ENCODE results near the gene SLC35C1.
"Not testable (repeated sequence)": the region's sequence is repeated elsewhere in the genome, so short reads cannot be mapped to it uniquely, and the experiment has no call there.

SLC35C1 gene

DNA sequence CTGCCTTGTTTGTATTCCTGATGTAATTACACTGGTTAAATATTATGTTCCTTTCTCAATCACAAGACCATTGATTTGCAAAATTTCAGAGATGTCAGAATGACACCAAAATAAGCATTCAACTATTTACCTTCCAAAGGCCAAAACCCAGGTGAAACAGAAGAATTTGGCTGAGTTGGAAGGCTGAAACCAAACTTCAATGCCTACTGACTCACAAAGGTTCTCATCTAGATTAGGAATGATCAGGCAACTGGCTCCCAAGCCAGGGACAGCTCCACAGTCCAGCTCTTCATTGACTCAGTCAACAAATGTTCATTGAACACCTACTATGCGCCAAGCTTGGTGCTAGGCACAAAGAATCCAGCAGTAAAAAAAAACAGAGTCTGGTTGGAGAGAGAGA lies 13.4 kb upstream of the SLC35C1 start:
- no peak for DNase-seq

DNA sequence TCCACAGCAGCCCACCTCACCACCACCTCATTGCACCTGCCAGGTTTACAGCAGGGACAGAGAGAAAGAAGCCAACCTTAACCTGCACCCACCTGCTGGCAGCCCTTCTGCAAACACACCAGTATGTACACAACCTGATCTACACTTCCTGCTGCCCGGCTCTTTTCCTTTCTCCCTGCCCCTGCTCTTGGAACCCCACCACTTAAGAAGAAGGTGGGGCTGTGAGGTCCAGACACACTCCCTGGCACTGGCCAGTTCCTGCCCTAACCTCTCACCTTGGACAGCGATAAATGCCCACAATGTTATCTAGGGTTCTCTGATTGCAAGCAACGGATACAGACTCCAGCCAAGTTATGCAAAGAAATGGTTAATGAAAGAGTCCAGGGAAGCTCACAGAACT lies 10.8 kb upstream of the SLC35C1 start:
- DNase-seq, result no peak

DNA sequence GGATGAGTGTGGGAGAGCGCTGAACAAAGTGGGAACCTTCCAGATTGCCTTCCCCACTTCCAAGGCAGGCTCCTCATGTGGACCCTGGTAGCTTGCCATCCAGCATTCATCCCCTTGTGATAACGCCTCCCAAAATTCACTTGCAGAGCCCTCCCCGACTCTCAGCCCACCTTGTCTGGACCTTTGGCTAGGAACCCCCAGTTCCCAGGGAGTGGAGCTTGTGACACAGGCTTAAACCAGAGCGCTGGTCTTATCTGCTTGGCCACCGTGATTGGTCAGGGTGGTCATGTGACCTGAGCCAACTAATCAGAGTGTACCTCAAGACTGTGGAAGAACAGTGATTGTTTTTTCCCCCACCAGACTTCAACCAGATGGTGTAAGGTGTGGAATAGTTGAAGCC lies 9.6 kb upstream of the SLC35C1 start:
- DNase-seq, result no peak

DNA sequence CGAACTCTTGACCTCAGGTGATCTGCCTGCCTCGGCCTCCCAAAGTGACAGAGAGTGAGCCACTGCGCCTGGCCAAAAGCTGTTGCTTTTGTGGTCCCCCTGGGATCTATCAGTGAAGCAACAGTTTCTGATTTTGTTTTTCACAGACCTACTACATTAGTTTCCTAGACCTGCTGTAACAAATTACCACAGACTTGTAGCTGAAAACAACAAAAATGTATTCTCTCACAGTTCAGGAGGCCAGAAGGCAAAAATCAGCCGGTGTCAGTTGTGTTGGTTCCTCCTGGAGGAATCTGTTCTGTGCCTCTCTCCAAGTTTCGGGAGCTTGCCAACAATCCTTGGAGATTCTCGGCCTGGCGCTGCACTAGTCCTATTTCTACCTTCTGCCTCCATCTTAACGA lies 8.5 kb upstream of the SLC35C1 start:
- DNase-seq, result no peak

DNA sequence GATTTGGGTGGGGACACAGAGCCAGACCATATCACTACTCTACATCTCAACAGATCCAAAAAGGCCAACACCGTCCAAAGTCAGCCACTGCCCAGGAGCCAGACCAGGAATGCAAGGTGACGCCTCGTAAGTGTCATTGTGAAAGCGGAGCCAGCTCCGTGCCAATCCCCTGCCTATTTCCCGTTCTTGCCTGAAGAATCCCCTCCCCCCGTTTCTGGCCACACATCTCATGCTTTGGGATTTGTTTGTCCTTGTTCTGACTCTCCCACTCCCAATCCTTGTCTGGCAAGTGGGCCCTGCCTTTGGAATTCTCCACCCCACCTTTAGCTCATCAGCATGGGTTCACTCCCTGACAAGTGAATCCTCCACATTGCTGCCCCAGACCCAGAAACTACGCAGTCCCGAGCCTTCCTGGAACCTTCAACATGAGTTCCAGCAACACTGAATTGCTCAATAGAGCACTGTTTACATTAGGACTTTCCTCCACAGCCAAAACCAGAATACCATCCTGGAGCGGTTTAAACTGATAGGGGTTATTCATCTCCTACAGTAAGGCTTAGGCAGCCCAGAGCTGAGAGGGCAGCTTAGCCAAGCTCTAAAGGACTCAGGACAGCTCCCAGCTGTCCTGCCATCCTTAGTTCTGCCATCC lies 6.0 kb upstream of the SLC35C1 start:
- DNase-seq, result no peak

DNA sequence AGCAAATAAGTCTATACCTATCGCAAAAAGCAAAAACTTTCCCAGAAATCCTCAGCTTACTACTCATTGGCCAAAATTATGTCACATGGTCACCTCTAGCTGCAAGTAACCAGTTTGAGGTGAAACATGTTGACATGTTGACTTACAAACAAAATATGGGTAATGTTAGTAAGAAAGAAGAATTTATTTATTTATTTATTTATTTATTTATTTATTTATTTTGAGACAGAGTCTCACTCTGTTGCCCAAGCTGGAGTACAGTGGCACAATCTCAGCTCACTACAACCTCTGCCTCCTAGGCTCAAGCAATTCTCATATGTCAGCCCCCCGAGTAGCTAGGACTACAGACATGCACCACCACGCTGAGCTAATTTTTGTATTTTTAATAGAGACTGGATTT lies 5.4 kb upstream of the SLC35C1 start:
- no peak for DNase-seq

DNA sequence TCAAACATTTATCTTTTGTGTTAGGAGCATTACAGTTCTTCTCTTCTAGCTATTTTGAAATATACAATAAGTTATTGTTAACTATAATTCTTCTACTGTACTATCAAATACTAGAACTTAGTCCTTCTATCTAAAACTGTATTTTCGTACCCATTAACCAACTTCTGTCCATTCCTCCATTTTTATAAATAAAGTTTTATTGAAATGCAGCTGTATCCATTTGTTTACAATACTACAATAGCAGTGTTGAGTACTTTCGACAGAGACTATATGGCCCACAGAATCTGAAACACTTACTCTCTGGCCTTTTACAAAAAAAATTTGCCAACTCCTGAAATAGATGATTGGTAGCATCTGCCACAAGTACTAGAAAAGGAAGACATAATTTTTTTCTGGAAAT lies 4.7 kb upstream of the SLC35C1 start:
- DNase-seq, result no peak

DNA sequence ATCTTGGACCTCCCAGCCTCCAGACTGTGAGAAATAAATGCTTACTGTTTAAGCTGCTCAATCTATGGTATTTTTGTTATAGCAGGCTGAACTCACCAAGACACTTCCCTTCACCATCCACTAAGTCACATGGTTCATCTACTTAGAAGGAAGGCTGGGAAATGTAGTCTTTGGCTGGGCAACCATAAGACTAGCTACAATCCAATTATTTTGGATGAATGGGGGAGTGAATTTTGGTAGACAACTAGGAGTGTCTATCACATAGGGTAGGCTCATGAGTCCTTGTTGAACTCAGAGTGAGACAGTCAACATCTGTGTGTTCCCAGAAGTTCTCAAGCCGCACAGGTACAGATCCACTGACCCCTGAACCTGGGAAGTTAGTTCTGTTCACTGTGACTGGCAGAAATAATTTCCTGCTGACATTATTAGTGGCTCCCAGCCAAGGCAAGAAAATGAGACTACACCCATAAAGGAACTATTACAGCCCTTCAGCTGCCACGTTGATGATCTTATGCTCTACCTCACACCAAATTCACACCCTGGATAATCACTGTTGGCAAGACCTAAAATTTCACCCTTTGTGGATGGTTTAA lies 3.1 kb upstream of the SLC35C1 start:
- DNase-seq, result no peak

DNA sequence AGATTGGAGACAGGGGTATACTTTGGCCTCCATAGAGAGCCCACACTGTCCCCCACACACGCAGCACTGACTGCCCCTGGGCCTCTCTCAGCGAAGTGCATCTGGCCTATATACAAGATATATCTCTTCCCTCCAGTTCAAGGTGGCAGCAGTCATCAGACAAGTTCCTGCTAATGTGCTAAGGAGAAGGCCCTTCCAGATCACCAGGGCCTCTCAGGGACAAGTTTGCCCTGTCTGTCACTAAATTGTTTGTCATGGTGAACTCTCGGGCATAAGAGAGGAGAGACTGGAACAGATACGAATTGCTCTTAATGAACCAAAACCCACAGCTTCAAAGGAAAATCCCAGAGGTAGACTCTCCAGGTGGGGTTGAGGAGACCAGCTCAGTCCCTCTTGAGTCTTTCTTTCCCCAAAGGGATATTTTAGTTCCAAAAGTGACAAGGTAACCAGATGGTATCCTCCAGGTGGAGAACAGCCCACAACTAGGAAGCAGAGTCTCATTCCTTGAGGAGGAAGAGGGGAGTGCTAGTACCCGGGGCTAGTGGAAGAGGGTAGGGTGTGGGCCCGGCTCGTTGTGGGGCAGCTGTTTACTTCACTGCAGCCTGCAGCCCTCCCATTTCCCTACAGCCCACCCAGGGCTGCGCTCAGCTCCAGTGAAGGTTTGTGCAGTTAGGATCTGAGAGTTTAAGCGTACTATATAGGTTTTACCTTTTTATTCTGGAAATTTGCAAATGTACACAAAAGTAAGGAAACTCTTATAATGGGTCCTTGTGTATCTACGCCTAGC lies 2.2 kb upstream of the SLC35C1 start:
- no peak for DNase-seq

DNA sequence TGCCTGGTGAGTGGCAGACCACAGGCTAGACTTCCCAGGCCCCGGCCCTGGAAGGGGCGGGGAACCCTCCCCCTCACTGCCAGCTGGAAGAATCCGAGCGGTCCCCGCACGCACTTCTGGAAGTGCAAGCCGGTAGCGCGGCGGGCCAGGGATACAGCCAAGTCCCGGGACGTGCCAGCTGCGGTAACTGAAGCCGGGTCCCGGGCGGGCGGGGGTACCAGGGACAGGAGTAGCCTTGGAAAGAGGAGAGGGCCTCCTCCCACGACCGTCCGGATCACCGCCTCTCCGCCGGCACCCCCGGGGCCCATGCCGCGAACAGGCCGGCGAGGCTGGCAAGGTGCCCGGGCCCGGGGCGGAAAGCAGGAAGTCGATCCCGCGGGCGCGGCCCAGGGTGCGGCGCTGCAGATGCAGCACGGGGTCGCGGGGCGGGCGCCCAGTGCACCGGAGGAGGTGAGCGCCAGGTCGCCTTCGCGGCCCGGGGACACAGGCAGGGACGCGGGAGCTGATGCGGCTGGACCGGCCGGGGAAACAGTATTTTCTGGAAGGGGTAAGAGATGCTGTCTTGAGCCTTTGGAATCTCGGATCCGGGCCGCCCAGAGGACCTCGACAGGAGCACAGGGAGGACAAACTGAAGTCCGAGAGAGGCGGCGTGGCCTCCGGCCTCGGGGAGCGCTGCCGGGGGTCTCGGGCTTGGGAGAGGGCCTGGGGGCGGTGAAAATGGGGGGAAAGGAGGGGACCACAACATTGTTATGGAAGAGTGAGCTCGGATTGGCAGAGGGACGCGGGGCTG lies 783 bp upstream of the SLC35C1 start:
- peak; percentile 60 for DNase-seq

DNA sequence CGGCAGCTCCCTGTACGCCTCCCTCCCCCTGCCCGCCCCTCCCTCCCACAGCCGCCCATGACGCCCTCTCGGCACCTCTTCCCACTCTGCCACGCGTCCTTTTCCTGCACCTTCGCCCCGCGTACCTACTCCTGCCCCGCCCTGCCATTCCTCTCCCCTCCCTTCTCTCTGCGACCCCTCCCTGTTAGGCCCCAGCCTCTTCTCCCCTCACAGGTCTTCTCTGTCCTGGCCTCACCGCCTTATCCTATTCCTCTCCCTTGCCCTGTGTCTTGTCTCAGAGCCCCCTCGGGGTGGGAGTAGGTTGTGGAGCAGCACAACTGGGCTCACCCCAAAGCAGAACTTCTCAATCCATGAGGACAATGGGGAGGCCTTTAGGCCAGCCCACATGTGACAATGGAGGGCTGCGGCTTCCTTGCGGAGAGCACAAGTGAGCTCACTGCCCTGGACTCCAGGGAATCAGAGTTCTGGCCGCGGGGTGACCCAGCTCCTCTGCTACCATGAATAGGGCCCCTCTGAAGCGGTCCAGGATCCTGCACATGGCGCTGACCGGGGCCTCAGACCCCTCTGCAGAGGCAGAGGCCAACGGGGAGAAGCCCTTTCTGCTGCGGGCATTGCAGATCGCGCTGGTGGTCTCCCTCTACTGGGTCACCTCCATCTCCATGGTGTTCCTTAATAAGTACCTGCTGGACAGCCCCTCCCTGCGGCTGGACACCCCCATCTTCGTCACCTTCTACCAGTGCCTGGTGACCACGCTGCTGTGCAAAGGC lies 539 bp downstream of the SLC35C1 start:
- DNase-seq, result no peak

DNA sequence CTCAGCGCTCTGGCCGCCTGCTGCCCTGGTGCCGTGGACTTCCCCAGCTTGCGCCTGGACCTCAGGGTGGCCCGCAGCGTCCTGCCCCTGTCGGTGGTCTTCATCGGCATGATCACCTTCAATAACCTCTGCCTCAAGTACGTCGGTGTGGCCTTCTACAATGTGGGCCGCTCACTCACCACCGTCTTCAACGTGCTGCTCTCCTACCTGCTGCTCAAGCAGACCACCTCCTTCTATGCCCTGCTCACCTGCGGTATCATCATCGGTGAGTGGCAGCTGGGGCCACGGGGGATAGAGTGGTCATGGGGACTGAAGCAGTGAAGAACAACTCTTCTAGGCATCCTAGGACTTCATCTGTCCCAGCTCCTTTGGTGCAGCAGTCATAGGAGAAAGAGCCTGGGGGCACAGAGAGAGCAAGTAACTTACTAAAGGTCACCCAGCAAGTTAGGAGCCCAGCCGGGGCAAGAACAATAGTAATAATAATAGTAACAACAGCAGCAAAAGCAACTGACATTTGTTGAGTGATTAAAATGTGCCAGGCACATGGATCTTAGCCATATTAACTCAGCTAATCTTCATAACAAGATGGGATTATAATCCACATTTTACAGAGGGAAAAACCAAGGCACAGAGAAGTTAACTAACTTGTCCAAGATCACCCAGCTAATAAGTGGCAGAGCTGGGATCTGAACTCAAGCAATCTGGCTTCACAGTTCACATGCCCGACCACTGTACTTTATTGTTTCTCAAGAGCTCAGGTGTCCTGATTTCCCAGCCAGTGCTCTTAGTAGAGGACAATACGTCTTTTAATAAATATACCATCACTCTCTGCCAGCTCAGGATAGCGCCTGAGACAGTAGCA lies 1.4 kb downstream of the SLC35C1 start:
- DNase-seq, result no peak

DNA sequence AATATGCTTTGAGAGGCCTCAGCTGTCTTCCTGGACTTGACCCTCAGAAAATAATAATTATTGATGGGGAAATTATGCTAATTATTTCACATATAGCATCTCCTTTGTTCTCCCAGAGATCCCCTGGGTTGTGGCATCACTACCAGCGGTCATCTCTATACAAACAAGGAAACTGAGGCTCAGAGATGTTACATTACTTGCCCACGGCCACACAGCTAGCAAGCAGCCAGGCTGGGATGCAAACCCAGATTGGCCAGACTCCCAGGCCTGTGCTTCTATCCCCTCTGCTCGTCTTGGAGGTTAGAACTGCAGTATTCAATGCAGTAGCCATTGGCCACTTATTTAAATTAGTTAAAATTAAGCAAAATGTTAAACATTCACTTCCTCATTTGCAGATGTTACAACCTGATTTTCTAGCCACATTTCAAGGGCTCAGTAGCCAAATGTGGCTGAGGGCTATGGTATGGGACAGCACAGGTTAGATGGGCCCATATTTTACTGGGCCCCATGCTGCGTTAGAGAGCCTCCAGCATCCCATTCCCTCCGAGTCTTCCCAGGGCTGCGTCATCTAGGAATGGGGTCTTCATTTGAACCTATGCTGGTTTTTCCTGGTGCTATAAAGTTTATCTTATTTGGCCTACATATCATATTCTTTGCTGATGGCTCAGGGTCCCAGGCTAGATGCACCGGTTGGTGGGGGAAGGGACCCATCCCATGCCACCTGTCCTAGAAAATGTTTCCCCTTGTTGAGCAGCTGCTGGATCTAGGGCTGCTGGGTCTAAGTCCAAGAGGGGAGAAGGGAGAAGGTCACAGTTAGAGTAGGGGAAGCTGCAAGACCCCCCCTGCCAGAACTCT lies 2.2 kb downstream of the SLC35C1 start:
- no peak for DNase-seq

DNA sequence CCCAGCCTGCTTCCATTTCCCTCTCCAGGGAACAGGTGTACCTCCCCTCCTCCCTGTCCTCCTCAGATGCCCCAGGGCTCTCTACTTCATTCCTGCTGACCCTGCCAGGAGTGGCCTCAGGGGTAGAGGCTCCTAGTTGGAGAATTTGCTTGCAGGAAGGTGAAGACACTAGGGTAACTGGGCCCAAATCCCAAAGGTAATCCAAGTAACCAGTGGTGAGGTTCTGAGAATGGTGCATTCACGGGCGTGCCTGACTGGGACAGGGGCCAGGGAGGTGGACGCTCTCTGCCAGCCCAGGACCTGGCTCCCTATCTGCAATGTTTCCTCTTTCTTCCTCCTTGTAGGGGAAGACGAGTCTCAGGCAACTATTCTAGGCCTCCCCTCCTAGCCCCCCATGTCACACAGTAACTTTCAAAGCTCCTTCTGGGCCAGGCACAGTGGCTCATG lies 2.9 kb downstream of the SLC35C1 start:
- DNase-seq, result no peak

DNA sequence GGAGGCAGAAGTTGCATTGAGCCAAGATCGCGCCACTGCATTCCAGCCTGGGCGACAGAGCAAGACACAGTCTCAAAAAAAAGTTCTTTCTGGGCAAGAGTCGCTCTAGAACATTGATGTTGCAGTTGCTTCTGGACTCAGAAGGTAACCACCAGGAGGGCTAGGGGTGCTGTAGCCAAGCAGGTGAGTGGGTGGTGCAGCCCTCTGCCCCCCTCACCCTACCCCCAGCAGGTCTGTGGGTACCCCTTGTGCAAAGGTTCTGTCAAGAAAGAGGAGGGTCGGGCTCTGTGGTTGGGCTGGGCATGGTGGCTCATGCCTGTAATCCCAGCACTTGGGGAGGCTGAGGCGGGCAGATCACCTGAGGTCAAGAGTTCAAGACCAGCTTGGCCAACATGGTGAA lies 3.5 kb downstream of the SLC35C1 start:
- DNase-seq, result not testable (repeated sequence)

DNA sequence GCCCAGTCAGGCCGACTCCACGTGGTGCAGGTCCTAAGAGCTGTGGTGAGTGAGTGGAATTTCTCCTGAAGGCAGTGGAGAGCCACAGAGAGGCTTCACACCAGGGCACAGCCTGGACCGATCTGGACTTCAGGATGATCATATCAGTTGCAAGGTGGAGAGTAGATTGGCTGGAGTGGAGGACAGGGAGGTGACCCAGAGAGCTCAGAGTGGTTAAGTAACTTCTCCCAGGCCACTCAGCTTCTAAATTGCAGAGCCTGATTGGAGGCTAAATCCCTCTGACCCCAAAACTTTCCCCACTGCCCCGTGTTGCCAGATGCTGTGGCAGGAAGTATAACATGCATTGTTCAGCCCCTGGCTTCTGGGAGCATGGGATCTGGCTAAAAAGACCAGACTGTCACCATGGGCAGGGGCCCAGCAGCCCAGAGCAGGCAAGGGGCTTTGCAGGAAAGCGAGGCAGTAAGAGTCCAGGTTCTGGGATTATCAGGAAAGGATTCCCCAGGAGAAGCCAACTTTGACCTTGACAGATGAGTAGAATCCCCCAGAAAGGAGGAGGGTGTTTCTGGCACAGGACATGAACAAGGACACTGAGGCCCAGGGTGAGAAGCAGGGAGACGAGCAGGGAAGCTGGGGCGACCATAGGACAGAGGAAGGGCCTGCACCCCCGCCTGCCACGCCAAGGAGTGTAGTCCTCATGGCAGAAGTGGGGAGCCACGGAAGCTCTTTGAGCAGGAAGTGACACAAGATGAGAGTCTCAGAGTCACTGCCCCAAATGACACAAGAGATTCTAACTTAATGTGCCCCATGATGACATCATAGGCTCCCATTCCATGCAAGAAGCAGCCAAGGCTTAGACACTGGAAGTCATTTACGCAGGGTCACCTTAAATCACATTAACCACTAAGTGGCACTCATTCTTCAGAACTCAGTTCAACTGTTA lies 4.8 kb downstream of the SLC35C1 start:
- no peak for DNase-seq

DNA sequence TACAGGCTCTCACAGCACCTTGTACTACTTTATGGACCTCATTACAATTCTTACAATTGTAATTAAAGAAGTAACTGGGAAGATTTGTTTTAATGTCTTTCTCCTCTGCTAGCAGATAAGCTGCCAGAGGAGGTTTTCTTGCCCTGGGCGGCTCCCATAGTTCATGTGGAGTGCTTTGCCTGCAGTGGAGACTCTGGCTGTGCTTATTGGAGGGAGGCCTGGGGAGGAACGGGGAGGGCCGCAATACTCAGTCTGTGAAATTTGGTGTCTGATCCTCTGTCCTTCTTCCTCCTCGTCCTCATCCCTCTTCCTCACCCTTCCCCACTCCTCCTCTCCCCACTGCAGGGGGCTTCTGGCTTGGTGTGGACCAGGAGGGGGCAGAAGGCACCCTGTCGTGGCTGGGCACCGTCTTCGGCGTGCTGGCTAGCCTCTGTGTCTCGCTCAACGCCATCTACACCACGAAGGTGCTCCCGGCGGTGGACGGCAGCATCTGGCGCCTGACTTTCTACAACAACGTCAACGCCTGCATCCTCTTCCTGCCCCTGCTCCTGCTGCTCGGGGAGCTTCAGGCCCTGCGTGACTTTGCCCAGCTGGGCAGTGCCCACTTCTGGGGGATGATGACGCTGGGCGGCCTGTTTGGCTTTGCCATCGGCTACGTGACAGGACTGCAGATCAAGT lies 5.6 kb downstream of the SLC35C1 start:
- DNase-seq, result no peak

DNA sequence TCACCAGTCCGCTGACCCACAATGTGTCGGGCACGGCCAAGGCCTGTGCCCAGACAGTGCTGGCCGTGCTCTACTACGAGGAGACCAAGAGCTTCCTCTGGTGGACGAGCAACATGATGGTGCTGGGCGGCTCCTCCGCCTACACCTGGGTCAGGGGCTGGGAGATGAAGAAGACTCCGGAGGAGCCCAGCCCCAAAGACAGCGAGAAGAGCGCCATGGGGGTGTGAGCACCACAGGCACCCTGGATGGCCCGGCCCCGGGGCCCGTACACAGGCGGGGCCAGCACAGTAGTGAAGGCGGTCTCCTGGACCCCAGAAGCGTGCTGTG lies 6.1 kb downstream of the SLC35C1 start:
- no peak for DNase-seq
